ENCODE results near the gene ADCY7. TPM values are rescaled to one million over a fixed set of nuclear protein-coding genes. Genes with fewer than 3 reads are reported as not detected.

ADCY7 gene
- total RNA-seq, 3 donors from 2014 or later (not counting 1 experiment from before 2014, with no cell fraction given), result 479 to 591 (median 512) TPM

- DNase-seq (no peak), ATAC-seq (no peak)
- Histone ChIP-seq H3K4me1 (ENCODE audit: control insufficient read depth, insufficient read depth, low read length) (peaks cover 50% of the 10 kb centered on the region), H3K9me3 (ENCODE audit: control insufficient read depth, insufficient read depth, low read length) (no peaks in the 10 kb centered on the region), H3K4me3 (ENCODE audit: low read length) (no peak overlapping the region), H3K27ac (ENCODE audit: low read length) (no peak overlapping the region), H3K27me3 (ENCODE audit: control insufficient read depth, insufficient read depth, low read length) (no peaks in the 10 kb centered on the region), H3K36me3 (ENCODE audit: control insufficient read depth, insufficient read depth, low read length) (no peaks in the 10 kb centered on the region)
- Mint-ChIP-seq H3K36me3 (no peaks in the 10 kb centered on the region), H3K4me1 (peaks cover 62 to 68% of the 10 kb centered on the region in 2 donors), H3K4me3 (peak overlapping the region; percentile 6), H3K27me3 (ENCODE audit: low read depth in 2 of 2) (no peaks in the 10 kb centered on the region), H3K9me3 (no peaks in the 10 kb centered on the region), H3K27ac (peak overlapping the region; percentile 36 to 88)
- intact Hi-C loops (cut with micrococcal nuclease), result loop anchor here (1.0 kb wide), 1 partner anchor 7 kb away; no protein-coding TSS in a partner anchor
- TF ChIP-seq CTCF (IDR thresholded peaks at IDR 0.05), result no peak
- 90% methylated on average over 9 of the region's 9 CpGs for WGBS (ENCODE audit: insufficient coverage)
Observed at GRCh38 chr16:50260206-50261159, 5.9 kb upstream of the ADCY7 start.

GRCh38 chr16:50261160-50261706, 5.1 kb upstream of the ADCY7 start:
- Histone ChIP-seq H3K36me3 (ENCODE audit: control insufficient read depth, insufficient read depth, low read length) (no peaks in the 10 kb centered on the region), H3K4me1 (ENCODE audit: control insufficient read depth, insufficient read depth, low read length) (peaks cover 57% of the 10 kb centered on the region), H3K27ac (ENCODE audit: low read length) (no peak overlapping the region), H3K27me3 (ENCODE audit: control insufficient read depth, insufficient read depth, low read length) (no peaks in the 10 kb centered on the region), H3K4me3 (ENCODE audit: low read length) (no peak overlapping the region), H3K9me3 (ENCODE audit: control insufficient read depth, insufficient read depth, low read length) (no peaks in the 10 kb centered on the region)
- Mint-ChIP-seq H3K27me3 (ENCODE audit: low read depth in 2 of 2) (no peaks in the 10 kb centered on the region), H3K9me3 (no peaks in the 10 kb centered on the region), H3K27ac (peak overlapping the region; percentile 27 to 88), H3K4me3 (peak overlapping the region; percentile 6), H3K4me1 (peaks cover 70 to 75% of the 10 kb centered on the region in 2 donors), H3K36me3 (no peaks in the 10 kb centered on the region)
- ATAC-seq (no peak), DNase-seq (no peak)
- intact Hi-C loops (cut with micrococcal nuclease), result loop anchor here (1.0 kb wide), 1 partner anchor 8 kb away; no protein-coding TSS in a partner anchor
- no peak for TF ChIP-seq CTCF (IDR thresholded peaks at IDR 0.05)
- 86% methylated on average over 9 of the region's 9 CpGs for WGBS (ENCODE audit: insufficient coverage)

- H3K27ac ChIP-seq (ENCODE audit: low read length), result no peak overlapping the region
- Mint-ChIP-seq H3K27ac (peak overlapping the region; percentile 27 to 88), H3K9me3 (no peaks in the 10 kb centered on the region), H3K36me3 (no peaks in the 10 kb centered on the region), H3K4me1 (peaks cover 71 to 80% of the 10 kb centered on the region in 2 donors), H3K27me3 (ENCODE audit: low read depth in 2 of 2) (no peaks in the 10 kb centered on the region), H3K4me3 (peak overlapping the region; percentile 82)
- no peak overlapping the region for H3K4me3 ChIP-seq (ENCODE audit: low read length)
- H3K36me3 ChIP-seq (ENCODE audit: control insufficient read depth, insufficient read depth, low read length), result no peaks in the 10 kb centered on the region
- no peaks in the 10 kb centered on the region for H3K9me3 ChIP-seq (ENCODE audit: control insufficient read depth, insufficient read depth, low read length)
- 27% methylated on average over 11 of the region's 11 CpGs for WGBS (ENCODE audit: insufficient coverage)
- intact Hi-C loops (cut with micrococcal nuclease), result loop anchor here (1.0 kb wide), 1 partner anchor 8 kb away; no protein-coding TSS in a partner anchor
- peaks cover 58% of the 10 kb centered on the region for H3K4me1 ChIP-seq (ENCODE audit: control insufficient read depth, insufficient read depth, low read length)
- peak; percentile 37 to 68 (median 60) for ATAC-seq
- no peak for DNase-seq
- no peak for TF ChIP-seq CTCF (IDR thresholded peaks at IDR 0.05)
- no peaks in the 10 kb centered on the region for H3K27me3 ChIP-seq (ENCODE audit: control insufficient read depth, insufficient read depth, low read length)
Observed at GRCh38 chr16:50261707-50262235, 4.6 kb upstream of the ADCY7 start.

Data from natural killer cell (primary cell).